Neural cell (in vitro differentiated cells): ENCODE measurements around the gene ZNF735. TPM values are rescaled to one million over a fixed set of nuclear protein-coding genes. Genes with fewer than 3 reads are reported as not detected.
"Not testable (repeated sequence)": the region's sequence is repeated elsewhere in the genome, so short reads cannot be mapped to it uniquely, and the experiment has no call there.

Experiments used
- H2AFZ ChIP-seq: fragments of 200-600, 300-800 bp; sonication (generic), shearing (Covaris generic); 2 replicates; pipeline ENCODE4 v1.6.0; 2014; ENCODE audit warnings: low read depth, mild to moderate bottlenecking, antibody characterized with exemption, low read length, moderate library complexity
- H3F3A ChIP-seq: fragments of 200-600 bp; shearing (Covaris generic); 2 replicates; pipeline ENCODE4 v1.6.1; 2016; ENCODE audit warnings: mild to moderate bottlenecking, moderate library complexity, mixed read lengths, antibody characterized with exemption, low read length; ENCODE audit not compliant: insufficient read depth, poor library complexity, severe bottlenecking
- H3K27ac ChIP-seq: fragments of 200-600, 300-800 bp; sonication (generic), shearing (Covaris generic); 2 replicates; pipeline ENCODE4 v1.5.1; 2014; ENCODE audit warnings: mild to moderate bottlenecking, low read length, moderate library complexity
- H3K27me3 ChIP-seq: fragments of 300-800, 200-600 bp; sonication (generic), shearing (Covaris generic); 2 replicates; pipeline ENCODE4 v1.6.0; 2014; ENCODE audit warnings: mild to moderate bottlenecking, low read depth, low read length, moderate library complexity; ENCODE audit not compliant: insufficient read depth
- H3K36me3 ChIP-seq: fragments of 300-800, 200-600 bp; sonication (generic), shearing (Covaris generic); 2 replicates; pipeline ENCODE4 v1.5.1; 2014; ENCODE audit warnings: mild to moderate bottlenecking, antibody characterized with exemption, low read length, moderate library complexity; ENCODE audit not compliant: insufficient read depth
- H3K4me2 ChIP-seq: fragments of 300-800, 200-600 bp; sonication (generic), shearing (Covaris generic); 2 replicates; pipeline ENCODE4 v1.6.0; 2014; ENCODE audit warnings: mild to moderate bottlenecking, low read length
- H3K4me3 ChIP-seq: fragments of 300-800, 200-600 bp; sonication (generic), shearing (Covaris generic); 2 replicates; pipeline ENCODE4 v1.5.1; 2014; ENCODE audit warnings: mild to moderate bottlenecking, low read length, moderate library complexity
- H3K79me2 ChIP-seq: fragments of 200-600 bp; shearing (Covaris generic); replicated peaks from 2 replicates; pipeline ENCODE4 v1.6.0; 2014; ENCODE audit warnings: mild to moderate bottlenecking, low read length, moderate library complexity; ENCODE audit not compliant: insufficient read depth
- H3K9ac ChIP-seq: fragments of 300-800, 200-600 bp; sonication (generic), shearing (Covaris generic); 2 replicates; pipeline ENCODE4 v1.6.1; 2016; ENCODE audit warnings: mild to moderate bottlenecking, low read length, mixed read lengths
- H3K9me2 ChIP-seq: fragments of 200-600 bp; shearing (Covaris generic); 2 replicates; pipeline ENCODE4 v1.6.1; 2016; ENCODE audit warnings: mild to moderate bottlenecking, low read length, mixed read lengths; ENCODE audit not compliant: insufficient read depth
- H3K9me3 ChIP-seq: fragments of 200-600, 300-800 bp; sonication (generic), shearing (Covaris generic); 2 replicates; pipeline ENCODE4 v1.6.1; 2016; ENCODE audit warnings: mild to moderate bottlenecking, mixed run types, low read length, moderate library complexity, mixed read lengths
- H4K20me1 ChIP-seq: fragments of 200-600 bp; shearing (Covaris generic); 2 replicates; pipeline ENCODE4 v1.6.1; 2016; ENCODE audit warnings: mild to moderate bottlenecking, mixed run types; ENCODE audit not compliant: insufficient read depth
- EP300 ChIP-seq: fragments of 450-650 bp; conservative IDR thresholded peaks from 2 replicates; pipeline ENCODE4 v1.6.1; 2014; ENCODE audit warnings: antibody characterized with exemption, mild to moderate bottlenecking, moderate library complexity; ENCODE audit not compliant: poor library complexity, severe bottlenecking
- EZH2 ChIP-seq: fragments of 200-600, 300-800 bp; shearing (Covaris generic), sonication (generic); IDR thresholded peaks from 2 replicates; pipeline ENCODE4 v1.6.1; 2014; ENCODE audit warnings: antibody characterized with exemption, low read length, borderline replicate concordance, mild to moderate bottlenecking; ENCODE audit not compliant: insufficient read depth, poor library complexity, severe bottlenecking
- MXI1 ChIP-seq: fragments of 450-650 bp; conservative IDR thresholded peaks from 2 replicates; pipeline ENCODE4 v1.6.1; 2014; ENCODE audit warnings: antibody characterized with exemption, mild to moderate bottlenecking; ENCODE audit not compliant: poor library complexity, severe bottlenecking
- POLR2AphosphoS5 ChIP-seq: IDR thresholded peaks from 2 replicates; pipeline ENCODE4 v1.6.1; 2012
- RAD21 ChIP-seq: fragments of 450-650 bp; conservative IDR thresholded peaks from 2 replicates; pipeline ENCODE4 v1.6.1; 2014; ENCODE audit warnings: antibody characterized with exemption, mild to moderate bottlenecking, moderate library complexity
- SMC3 ChIP-seq: fragments of 450-650 bp; conservative IDR thresholded peaks from 2 replicates; pipeline ENCODE4 v1.6.1; 2014; ENCODE audit warnings: antibody characterized with exemption, mild to moderate bottlenecking, moderate library complexity; ENCODE audit not compliant: poor library complexity
- TAF1 ChIP-seq: IDR thresholded peaks from 2 replicates; pipeline ENCODE4 v1.6.1; 2012; ENCODE audit warnings: low read depth
- polyA minus RNA-seq: library from RNA; depleted of rRNA, polyadenylated mRNA; stranded (reverse); fragments of >200 nt; gene quantifications from 2 replicates; pipeline ENCODE4 v1.2.3, GENCODE V29; 2014
- polyA plus RNA-seq: library from polyadenylated mRNA; depleted of rRNA; stranded (reverse); fragments of >200 nt; gene quantifications from 2 replicates; pipeline ENCODE4 v1.2.3, GENCODE V29; 2014
- TF ChIP-seq, protein P1 (sequence below): IDR thresholded peaks from 2 replicates; pipeline ENCODE4 v1.6.1; 2012; ENCODE audit warnings: borderline replicate concordance
- TF ChIP-seq, protein P2 (sequence below): fragments of 450-650 bp; IDR thresholded peaks from 2 replicates; pipeline ENCODE4 v1.5.1; 2014; ENCODE audit warnings: antibody characterized with exemption, mild to moderate bottlenecking, moderate library complexity; ENCODE audit not compliant: poor library complexity, severe bottlenecking

Gene ZNF735
- not detected in 2 replicates for polyA plus RNA-seq
- polyA minus RNA-seq: not detected in 2 replicates

DNA sequence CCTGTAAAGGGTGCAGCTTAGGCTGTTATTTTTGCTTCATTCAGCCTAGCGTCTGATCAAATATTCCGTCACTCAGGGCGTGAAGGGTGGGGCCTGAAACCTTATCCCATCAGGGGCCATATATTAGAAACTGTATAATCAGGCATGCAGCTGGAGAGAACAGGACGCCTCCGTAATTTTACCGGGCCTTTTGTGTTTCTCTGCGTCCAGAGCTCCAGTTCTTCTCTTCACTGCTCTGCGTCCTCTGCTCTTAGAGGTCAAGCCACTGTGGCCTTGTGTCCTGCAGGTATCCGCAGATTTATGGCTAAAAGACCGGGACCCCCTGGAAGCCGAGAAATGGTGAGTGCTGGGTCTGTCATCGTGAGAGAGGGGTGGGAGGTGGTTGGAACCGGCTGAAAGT, at the start of gene ZNF735:
Gene ZNF735, plus strand, starts transcription at position 301 of the 400 bp plus-strand sequence. Its CDS starts 0 bp downstream, at position 301.
- H3K9me3 ChIP-seq: no peaks in the 10 kb centered on the region
- no peaks in the 10 kb centered on the region for H4K20me1 ChIP-seq
- no peaks in the 10 kb centered on the region for H3F3A ChIP-seq
- H3K4me3 ChIP-seq: no peak within 1 kb of the TSS
- no peak for TF ChIP-seq EP300
- no peak for TF ChIP-seq POLR2AphosphoS5
- TF ChIP-seq RAD21: no peak
- no peak for TF ChIP-seq EZH2
- TF ChIP-seq, protein P1, sequence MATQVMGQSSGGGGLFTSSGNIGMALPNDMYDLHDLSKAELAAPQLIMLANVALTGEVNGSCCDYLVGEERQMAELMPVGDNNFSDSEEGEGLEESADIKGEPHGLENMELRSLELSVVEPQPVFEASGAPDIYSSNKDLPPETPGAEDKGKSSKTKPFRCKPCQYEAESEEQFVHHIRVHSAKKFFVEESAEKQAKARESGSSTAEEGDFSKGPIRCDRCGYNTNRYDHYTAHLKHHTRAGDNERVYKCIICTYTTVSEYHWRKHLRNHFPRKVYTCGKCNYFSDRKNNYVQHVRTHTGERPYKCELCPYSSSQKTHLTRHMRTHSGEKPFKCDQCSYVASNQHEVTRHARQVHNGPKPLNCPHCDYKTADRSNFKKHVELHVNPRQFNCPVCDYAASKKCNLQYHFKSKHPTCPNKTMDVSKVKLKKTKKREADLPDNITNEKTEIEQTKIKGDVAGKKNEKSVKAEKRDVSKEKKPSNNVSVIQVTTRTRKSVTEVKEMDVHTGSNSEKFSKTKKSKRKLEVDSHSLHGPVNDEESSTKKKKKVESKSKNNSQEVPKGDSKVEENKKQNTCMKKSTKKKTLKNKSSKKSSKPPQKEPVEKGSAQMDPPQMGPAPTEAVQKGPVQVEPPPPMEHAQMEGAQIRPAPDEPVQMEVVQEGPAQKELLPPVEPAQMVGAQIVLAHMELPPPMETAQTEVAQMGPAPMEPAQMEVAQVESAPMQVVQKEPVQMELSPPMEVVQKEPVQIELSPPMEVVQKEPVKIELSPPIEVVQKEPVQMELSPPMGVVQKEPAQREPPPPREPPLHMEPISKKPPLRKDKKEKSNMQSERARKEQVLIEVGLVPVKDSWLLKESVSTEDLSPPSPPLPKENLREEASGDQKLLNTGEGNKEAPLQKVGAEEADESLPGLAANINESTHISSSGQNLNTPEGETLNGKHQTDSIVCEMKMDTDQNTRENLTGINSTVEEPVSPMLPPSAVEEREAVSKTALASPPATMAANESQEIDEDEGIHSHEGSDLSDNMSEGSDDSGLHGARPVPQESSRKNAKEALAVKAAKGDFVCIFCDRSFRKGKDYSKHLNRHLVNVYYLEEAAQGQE: no peak
- TF ChIP-seq MXI1: no peak
- TF ChIP-seq, protein P2, sequence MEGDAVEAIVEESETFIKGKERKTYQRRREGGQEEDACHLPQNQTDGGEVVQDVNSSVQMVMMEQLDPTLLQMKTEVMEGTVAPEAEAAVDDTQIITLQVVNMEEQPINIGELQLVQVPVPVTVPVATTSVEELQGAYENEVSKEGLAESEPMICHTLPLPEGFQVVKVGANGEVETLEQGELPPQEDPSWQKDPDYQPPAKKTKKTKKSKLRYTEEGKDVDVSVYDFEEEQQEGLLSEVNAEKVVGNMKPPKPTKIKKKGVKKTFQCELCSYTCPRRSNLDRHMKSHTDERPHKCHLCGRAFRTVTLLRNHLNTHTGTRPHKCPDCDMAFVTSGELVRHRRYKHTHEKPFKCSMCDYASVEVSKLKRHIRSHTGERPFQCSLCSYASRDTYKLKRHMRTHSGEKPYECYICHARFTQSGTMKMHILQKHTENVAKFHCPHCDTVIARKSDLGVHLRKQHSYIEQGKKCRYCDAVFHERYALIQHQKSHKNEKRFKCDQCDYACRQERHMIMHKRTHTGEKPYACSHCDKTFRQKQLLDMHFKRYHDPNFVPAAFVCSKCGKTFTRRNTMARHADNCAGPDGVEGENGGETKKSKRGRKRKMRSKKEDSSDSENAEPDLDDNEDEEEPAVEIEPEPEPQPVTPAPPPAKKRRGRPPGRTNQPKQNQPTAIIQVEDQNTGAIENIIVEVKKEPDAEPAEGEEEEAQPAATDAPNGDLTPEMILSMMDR: no peak
- no peak for TF ChIP-seq SMC3
- no peak for TF ChIP-seq TAF1
- no peak within 1 kb of the TSS for H2AFZ ChIP-seq
- H3K9ac ChIP-seq: no peak within 1 kb of the TSS
- H3K27me3 ChIP-seq: no peaks in the 10 kb centered on the region
- no peaks in the 10 kb centered on the region for H3K79me2 ChIP-seq
- no peak within 1 kb of the TSS for H3K4me2 ChIP-seq
- H3K36me3 ChIP-seq: no peaks in the 10 kb centered on the region
- H3K9me2 ChIP-seq: no peaks in the 10 kb centered on the region
- no peak within 1 kb of the TSS for H3K27ac ChIP-seq

DNA sequence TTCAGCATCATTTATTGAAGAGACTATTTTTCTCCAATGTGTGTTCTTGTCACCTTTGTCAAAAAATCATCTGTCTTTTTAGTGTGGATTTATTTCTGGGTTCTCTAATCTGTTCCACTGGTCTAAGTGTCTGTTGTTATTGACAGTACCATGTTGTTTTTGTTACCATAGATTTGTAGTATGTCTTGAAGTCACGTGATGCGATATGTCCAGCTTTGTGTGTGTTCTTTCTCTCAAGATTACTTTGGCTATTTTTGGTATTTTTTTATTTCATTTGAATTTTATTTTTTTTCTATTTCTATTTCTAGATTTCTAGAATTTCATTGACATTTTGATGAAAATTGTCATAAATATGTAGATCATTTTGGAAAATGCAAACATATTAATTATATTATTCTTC, 36.0 kb upstream of the ZNF735 start:
- not testable (repeated sequence) for H3K27me3 ChIP-seq, H3K27ac ChIP-seq, H3K79me2 ChIP-seq, H4K20me1 ChIP-seq, H3K4me2 ChIP-seq, H3K9ac ChIP-seq, H3K36me3 ChIP-seq, H3F3A ChIP-seq, H2AFZ ChIP-seq, H3K4me3 ChIP-seq, H3K9me2 ChIP-seq
- peaks cover 15% of the 10 kb centered on the region for H3K9me3 ChIP-seq

DNA sequence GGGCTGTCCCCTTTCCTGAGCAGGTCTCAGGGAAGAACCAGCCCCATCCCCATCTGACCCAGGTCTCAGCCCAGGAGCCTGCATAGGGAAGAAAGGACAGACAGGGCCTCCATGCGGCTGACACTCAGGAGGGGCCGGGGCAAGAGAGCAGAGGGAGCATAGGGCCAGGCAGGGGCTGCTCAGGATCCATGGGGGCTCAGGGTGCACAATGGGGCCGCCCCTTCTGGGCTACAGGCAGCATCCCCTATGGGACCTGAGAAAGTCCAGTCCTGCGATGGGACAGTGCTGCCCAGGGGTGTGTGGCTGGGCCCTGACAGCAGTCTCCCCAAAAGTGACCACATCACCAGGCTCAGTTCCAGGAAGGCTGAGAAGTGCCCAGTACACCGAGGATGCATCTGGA, 32.7 kb upstream of the ZNF735 start:
- Histone ChIP-seq H3K4me3 (no peak overlapping the region), H3K36me3 (no peaks in the 10 kb centered on the region), H3K9me3 (peaks cover 15% of the 10 kb centered on the region), H4K20me1 (no peaks in the 10 kb centered on the region), H3K27ac (no peak overlapping the region), H3K27me3 (no peaks in the 10 kb centered on the region), H2AFZ (no peak overlapping the region), H3F3A (no peaks in the 10 kb centered on the region), H3K79me2 (no peaks in the 10 kb centered on the region), H3K4me2 (no peak overlapping the region), H3K9me2 (no peaks in the 10 kb centered on the region), H3K9ac (no peak overlapping the region)
- TF ChIP-seq TAF1: no peak
- TF ChIP-seq, protein P1: no peak
- no peak for TF ChIP-seq POLR2AphosphoS5
- no peak for TF ChIP-seq MXI1
- TF ChIP-seq RAD21: no peak
- no peak for TF ChIP-seq EP300
- no peak for TF ChIP-seq EZH2
